ENCODE results near the gene FGA.

Gene FGA

GRCh38 chr4:154590329-154591006, at the start of gene FGA:
Gene FGA (minus strand): TSS chr4:154590742. CDS start chr4:154590687, 55 bp downstream.
- DNase-seq, result no peak

GRCh38 chr4:154634058-154634457, 43.5 kb upstream of the FGA start:
- DNase-seq, result no peak

GRCh38 chr4:154631828-154632227, 41.3 kb upstream of the FGA start:
- no peak for DNase-seq

GRCh38 chr4:154630324-154630723, 39.8 kb upstream of the FGA start:
- no peak for DNase-seq

- DNase-seq, result peak; percentile 73 to 79
Observed at GRCh38 chr4:154626793-154627484, 36.4 kb upstream of the FGA start.

GRCh38 chr4:154625971-154626370, 35.4 kb upstream of the FGA start:
- DNase-seq, result no peak

GRCh38 chr4:154623995-154624394, 33.5 kb upstream of the FGA start:
- DNase-seq, result no peak

GRCh38 chr4:154623436-154623835, 32.9 kb upstream of the FGA start:
- DNase-seq, result no peak

GRCh38 chr4:154622598-154622997, 32.1 kb upstream of the FGA start:
- no peak for DNase-seq

- DNase-seq, result no peak
Observed at GRCh38 chr4:154620111-154620510, 29.6 kb upstream of the FGA start.

- DNase-seq, result peak; percentile 54 to 68
Observed at GRCh38 chr4:154618708-154619315, 28.3 kb upstream of the FGA start.

GRCh38 chr4:154617820-154618317, 27.3 kb upstream of the FGA start:
- DNase-seq, result no peak

- DNase-seq, result no peak
Observed at GRCh38 chr4:154616731-154617130, 26.2 kb upstream of the FGA start.

GRCh38 chr4:154616287-154616686, 25.7 kb upstream of the FGA start:
- DNase-seq, result no peak

- no peak for DNase-seq
Observed at GRCh38 chr4:154615211-154615610, 24.7 kb upstream of the FGA start.

- DNase-seq, result no peak
Observed at GRCh38 chr4:154614306-154614705, 23.8 kb upstream of the FGA start.

GRCh38 chr4:154612472-154613414, 22.2 kb upstream of the FGA start, which contains the start of gene FGG:
Gene FGG (minus strand): TSS chr4:154612656. CDS start chr4:154612609, 47 bp downstream.
- DNase-seq, result no peak

GRCh38 chr4:154611833-154612232, 21.3 kb upstream of the FGA start:
- DNase-seq, result no peak

GRCh38 chr4:154610582-154610981, 20.0 kb upstream of the FGA start:
- no peak for DNase-seq

GRCh38 chr4:154609532-154609931, 19.0 kb upstream of the FGA start:
- no peak for DNase-seq

GRCh38 chr4:154608361-154609252, 18.1 kb upstream of the FGA start:
- DNase-seq, result no peak

Measured in activated T-cell treated with anti-CD3 and anti-CD28 coated beads, Interleukin-2, amount 50 U/mL, for 48 hours (primary cell).